BJ (cell line): ENCODE results near the gene PSMB10. TPM values are rescaled to one million over a fixed set of nuclear protein-coding genes. Genes with fewer than 3 reads are reported as not detected.

Experiments
- CTCF ChIA-PET: fragments of 350-600 bp; formaldehyde crosslinking; extraction: SDS; loops from one replicate; lab custom pipeline; 2021; ENCODE audit warnings: antibody characterized with exemption, inconsistent platforms; lab: Yijun Ruan, JAX
- POLR2A ChIA-PET: fragments of 300-600 bp; sonication (Branson Sonifier 250); formaldehyde crosslinking; extraction: SDS; loops from one replicate; lab custom pipeline; 2021; ENCODE audit warnings: antibody characterized with exemption; lab: Charles Lee
- DNase-seq: peaks from one replicate; pipeline ENCODE4 v3.0.0-alpha.2; 2011; ENCODE audit warnings: low read depth
- H3K27me3 ChIP-seq: 2 replicates; pipeline ENCODE4 v1.6.0; 2011; ENCODE audit warnings: low read length; ENCODE audit not compliant: control insufficient read depth, insufficient read depth
- H3K36me3 ChIP-seq: 2 replicates; pipeline ENCODE4 v1.5.1; 2011; ENCODE audit warnings: low read length; ENCODE audit not compliant: control insufficient read depth, insufficient read depth
- H3K4me3 ChIP-seq: 2 replicates; pipeline ENCODE4 v1.5.1; 2011; ENCODE audit warnings: low read depth, mild to moderate bottlenecking, control low read depth, low read length
- polyA plus RNA-seq: library from polyadenylated mRNA; depleted of rRNA; stranded (reverse); fragments of >200 nt; gene quantifications from 2 replicates; pipeline ENCODE4 v1.2.3, GENCODE V29; 2011
- TF ChIP-seq, protein P1 (sequence below): IDR thresholded peaks from 2 replicates; pipeline ENCODE4 v1.5.1; 2011; ENCODE audit warnings: low read depth, mild to moderate bottlenecking, control low read depth, inconsistent platforms, low read length, moderate library complexity; ENCODE audit not compliant: insufficient read depth

Gene PSMB10
- polyA plus RNA-seq, 1 experiment: 29.1 TPM

DNA sequence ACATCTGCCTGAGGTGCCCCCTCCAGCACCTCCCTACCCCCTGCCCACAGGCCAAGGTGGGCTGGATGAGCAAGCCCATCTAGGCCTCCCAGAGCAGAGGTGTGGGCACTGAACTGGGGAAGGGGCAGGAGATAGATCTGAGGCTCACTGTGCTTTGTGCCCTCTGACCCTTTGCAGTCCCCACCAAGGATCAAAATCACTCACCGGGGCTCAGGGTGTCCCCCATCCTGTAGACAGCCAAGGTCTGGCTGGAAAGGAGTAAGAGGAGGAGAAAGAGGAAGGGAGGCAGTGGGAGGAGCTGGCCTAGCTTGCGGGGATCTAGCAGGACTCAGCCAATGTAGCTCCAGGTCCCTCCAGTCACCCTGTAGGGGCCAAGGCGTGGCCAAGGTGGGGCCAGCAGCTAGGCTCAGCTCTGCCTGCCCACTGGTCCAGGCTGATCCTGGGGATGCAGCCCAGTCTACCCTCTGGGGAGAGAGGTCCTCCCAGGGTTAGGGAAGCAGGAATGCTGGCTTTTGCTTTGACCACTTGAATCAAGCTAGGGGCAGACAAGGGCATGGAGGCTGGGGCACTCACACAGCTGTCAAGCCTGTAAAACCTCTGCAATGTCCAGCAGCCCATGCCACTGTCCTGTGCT, 30.0 kb upstream of the PSMB10 start:
- CTCF ChIA-PET: interaction anchor here (1.3 to 2.8 kb wide), 5 partner anchors 24 to 83 kb away, joined by 3 to 15 read pairs (median 5); partner anchors contain the start of gene PSMB10
- no peak for DNase-seq

DNA sequence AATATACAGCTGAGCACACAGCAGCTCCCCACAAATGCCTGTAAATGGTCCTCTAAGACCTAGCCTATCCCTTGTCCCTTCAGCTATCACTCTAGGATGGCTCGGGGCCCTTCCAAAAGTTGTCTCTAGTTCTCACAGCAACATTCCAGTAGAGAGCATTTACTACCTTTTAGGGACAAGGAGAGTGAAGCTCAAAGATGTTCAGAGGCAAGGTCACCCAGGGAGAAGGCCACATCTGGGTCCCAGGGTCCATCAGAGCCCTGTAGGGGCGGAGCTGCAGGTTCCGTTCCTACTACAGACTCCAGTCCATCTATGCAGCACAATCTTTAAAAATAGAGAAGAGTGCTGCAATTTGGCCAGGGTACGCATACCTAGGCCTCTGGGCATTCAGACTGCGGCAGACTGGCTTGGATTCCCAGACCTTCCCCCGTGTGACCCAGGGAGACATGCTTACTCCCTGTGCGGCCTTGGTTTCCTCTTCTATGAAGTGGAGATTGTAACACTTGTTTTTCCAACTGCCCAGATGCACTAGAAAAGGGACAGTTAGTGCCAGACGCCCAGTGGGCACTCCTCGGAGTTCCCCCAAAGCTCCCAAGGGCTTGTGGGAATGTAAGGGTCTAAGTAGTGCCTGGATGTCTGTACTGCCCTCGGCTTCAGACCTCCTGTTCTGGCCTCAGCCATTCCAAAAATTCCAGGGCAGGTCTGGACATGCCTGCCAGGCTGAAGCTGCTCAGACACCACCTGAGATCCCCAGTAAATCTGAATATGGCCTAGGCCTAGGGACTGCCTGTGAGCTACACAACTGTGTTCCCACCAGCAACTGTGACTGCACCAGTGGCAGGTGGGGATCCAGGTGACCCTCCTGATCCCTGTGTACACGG, 29.3 kb upstream of the PSMB10 start:
- H3K4me3 ChIP-seq: peak overlapping the region; percentile 80
- TF ChIP-seq, protein P1, sequence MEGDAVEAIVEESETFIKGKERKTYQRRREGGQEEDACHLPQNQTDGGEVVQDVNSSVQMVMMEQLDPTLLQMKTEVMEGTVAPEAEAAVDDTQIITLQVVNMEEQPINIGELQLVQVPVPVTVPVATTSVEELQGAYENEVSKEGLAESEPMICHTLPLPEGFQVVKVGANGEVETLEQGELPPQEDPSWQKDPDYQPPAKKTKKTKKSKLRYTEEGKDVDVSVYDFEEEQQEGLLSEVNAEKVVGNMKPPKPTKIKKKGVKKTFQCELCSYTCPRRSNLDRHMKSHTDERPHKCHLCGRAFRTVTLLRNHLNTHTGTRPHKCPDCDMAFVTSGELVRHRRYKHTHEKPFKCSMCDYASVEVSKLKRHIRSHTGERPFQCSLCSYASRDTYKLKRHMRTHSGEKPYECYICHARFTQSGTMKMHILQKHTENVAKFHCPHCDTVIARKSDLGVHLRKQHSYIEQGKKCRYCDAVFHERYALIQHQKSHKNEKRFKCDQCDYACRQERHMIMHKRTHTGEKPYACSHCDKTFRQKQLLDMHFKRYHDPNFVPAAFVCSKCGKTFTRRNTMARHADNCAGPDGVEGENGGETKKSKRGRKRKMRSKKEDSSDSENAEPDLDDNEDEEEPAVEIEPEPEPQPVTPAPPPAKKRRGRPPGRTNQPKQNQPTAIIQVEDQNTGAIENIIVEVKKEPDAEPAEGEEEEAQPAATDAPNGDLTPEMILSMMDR: no peak
- H3K36me3 ChIP-seq: peaks cover 29% of the 10 kb centered on the region
- no peak for DNase-seq
- H3K27me3 ChIP-seq: no peaks in the 10 kb centered on the region
- CTCF ChIA-PET: interaction anchor here (0.7 to 2.8 kb wide), 6 partner anchors 24 to 127 kb away, joined by 3 to 15 read pairs (median 5); partner anchors contain the start of gene PSMB10
- POLR2A ChIA-PET: interaction anchor here (0.6 to 1.0 kb wide), 2 partner anchors 29 to 100 kb away, joined by 3 to 4 read pairs; partner anchors contain the start of gene PSMB10

More for the DNA sequence above, 30.0 kb upstream of the PSMB10 start:
- TF ChIP-seq, protein P1: no peak
- POLR2A ChIA-PET: interaction anchor here (0.6 to 1.0 kb wide), 3 partner anchors 30 to 132 kb away, joined by 3 to 4 read pairs (median 4); partner anchors contain the start of gene PSMB10
- Histone ChIP-seq H3K4me3 (peak overlapping the region; percentile 80), H3K36me3 (peaks cover 22% of the 10 kb centered on the region), H3K27me3 (no peaks in the 10 kb centered on the region)

DNA sequence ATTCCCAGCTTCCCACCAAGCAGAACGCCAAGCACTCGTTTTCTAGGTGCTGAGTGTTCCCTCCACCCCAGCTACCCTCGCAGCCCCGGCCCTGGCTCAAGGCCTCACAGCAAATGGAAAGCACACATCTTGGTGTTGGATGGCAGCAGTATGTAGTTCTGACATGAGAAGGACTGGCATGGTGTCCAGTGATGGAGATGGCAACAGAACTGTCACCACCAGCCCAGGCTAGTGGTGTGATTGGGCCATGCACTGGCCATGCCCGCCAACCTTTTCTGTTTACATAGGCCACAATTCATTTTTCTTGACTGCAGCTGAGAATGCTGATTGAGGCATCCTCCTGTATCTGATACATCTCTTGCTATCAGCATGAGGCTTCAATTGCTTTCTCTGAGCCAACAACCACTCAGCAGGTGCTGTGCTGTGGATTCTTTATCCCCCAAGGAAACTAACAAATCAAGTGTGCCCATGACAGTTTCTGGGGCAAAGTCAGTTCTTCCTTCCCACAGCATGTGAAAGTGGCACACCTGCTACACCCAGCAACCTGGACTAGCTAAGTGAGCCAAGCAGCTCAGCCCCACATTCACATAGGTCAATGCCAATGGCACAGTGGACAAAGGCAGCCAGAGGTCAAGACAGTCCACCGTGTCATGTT, 28.0 kb upstream of the PSMB10 start:
- no peaks in the 10 kb centered on the region for H3K27me3 ChIP-seq
- TF ChIP-seq, protein P1: no peak
- H3K4me3 ChIP-seq: no peak overlapping the region
- peaks cover 42% of the 10 kb centered on the region for H3K36me3 ChIP-seq
- ChIA-PET CTCF (interaction anchor here (1.5 to 1.8 kb wide), 2 partner anchors 26 to 76 kb away, joined by 4 to 5 read pairs; no protein-coding TSS in a partner anchor), POLR2A (no interaction called here)
- no peak for DNase-seq

DNA sequence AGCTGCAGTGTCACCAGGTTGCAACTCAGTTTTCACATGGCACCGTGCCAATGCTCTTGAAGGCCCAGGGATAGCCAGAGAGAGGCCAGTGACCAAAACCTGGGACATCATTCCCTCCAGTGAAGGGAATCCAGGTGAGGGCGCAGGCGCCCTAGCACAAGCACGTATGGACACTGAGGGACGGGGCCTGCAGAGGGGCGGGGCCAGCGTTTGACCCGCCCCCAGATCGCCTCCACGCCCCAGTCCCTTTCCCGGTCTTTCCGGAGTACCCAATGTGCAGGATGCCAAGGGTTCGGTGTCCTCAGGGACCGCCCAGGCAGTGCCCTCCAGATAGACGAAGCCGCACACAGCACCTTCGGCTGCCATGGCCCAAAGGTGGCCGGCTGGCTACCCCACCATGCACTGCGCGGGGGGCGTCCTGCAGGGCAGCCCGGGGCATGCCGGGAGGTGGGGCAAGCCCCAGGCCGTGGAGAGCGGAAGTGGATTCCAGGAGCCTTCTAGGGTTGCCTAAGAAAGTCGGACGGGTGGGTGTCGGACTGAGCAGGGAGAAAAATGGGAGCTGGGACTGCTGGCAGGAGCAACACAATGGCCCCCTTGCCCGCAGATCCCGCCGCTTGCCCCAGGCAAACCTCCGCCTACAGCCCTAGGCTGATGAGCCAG, 27.1 kb upstream of the PSMB10 start:
- DNase-seq: no peak
- H3K36me3 ChIP-seq: peaks cover 42% of the 10 kb centered on the region

More for the DNA sequence above, 27.1 kb upstream of the PSMB10 start:
- no peak overlapping the region for H3K4me3 ChIP-seq
- TF ChIP-seq, protein P1: no peak
- ChIA-PET POLR2A (no interaction called here), CTCF (interaction anchor here (1.2 to 1.5 kb wide), 2 partner anchors 77 to 147 kb away, joined by 4 read pairs; no protein-coding TSS in a partner anchor)
- H3K27me3 ChIP-seq: no peaks in the 10 kb centered on the region
